Sigmoid colon (tissue), 7 donors: ENCODE results near the gene RNASE7. TPM values are rescaled to one million over a fixed set of nuclear protein-coding genes. Genes with fewer than 3 reads are reported as not detected.
A peak's percentile ranks its signal among the peaks of the same experiment; 100 is the strongest.

Experiments
- DNase-seq: peaks from one replicate; pipeline ENCODE4 v3.0.0-alpha.2; 2019
- H3K27ac ChIP-seq, 4 donors: fragments of 200-600 bp; sonication (generic); one replicate each; pipeline ENCODE4 v1.5.1; 2016 to 2019; ENCODE audit warnings: mild to moderate bottlenecking in 1 of 4
- H3K27me3 ChIP-seq, 3 donors: fragments of 200-600 bp; sonication (generic); one replicate each; pipeline ENCODE4 v1.5.1; 2019; ENCODE audit warnings: mild to moderate bottlenecking in 1 of 3
- H3K36me3 ChIP-seq, 4 donors: fragments of 200-600 bp; sonication (generic); one replicate each; pipeline ENCODE4 v1.5.1; 2016 to 2019
- H3K4me1 ChIP-seq, 4 donors: fragments of 200-600 bp; sonication (generic); one replicate each; pipeline ENCODE4 v1.5.1; 2017 to 2019
- H3K4me3 ChIP-seq, 4 donors: fragments of 200-600 bp; sonication (generic); one replicate each; pipeline ENCODE4 v1.5.1; 2017 to 2019; ENCODE audit warnings: mild to moderate bottlenecking in 2 of 4, moderate library complexity in 1 of 4
- H3K9me3 ChIP-seq, 4 donors: fragments of 200-600 bp in 3 of 4; sonication (generic) in 3 of 4; one replicate each; pipeline versions ENCODE4 v1.5.1 to v1.6.1; 2013 to 2019
- EP300 ChIP-seq, 4 donors: sonication (generic); formaldehyde crosslinking; IDR thresholded peaks; one replicate each; pipeline ENCODE4 v1.6.1; 2017; ENCODE audit warnings: antibody characterized with exemption in 4 of 4
- POLR2A ChIP-seq, 2 donors: fragments of 450-650 bp; IDR thresholded peaks; one replicate each; pipeline ENCODE4 v1.6.1; 2016; ENCODE audit warnings: antibody characterized with exemption in 2 of 2, mild to moderate bottlenecking in 2 of 2, moderate library complexity in 2 of 2
- POLR2AphosphoS5 ChIP-seq, 4 donors: sonication (generic); formaldehyde crosslinking; IDR thresholded peaks; one replicate each; pipeline ENCODE4 v1.6.1; 2017; ENCODE audit warnings: antibody characterized with exemption in 4 of 4
- WGBS, 2 donors: extraction: QIAGEN DNeasy Blood & Tissue Kit; methylation state at CpG; one replicate each; pipeline ENCODE4 v1.1.7; 2013; 5-methylcytosine and 5-hydroxymethylcytosine counted together
- intact Hi-C: fragments of 100-400 bp; cut with DNase I; formaldehyde crosslinking; loops from one replicate; pipeline ENCODE4 v1.15.1; 2023
- polyA plus RNA-seq, 3 donors: library from polyadenylated mRNA; stranded (reverse); fragments of 200-250 nt; gene quantifications; one replicate each; pipeline ENCODE4 v1.2.3, GENCODE V29; 2013
- total RNA-seq, 4 donors: library from RNA; depleted of rRNA; stranded (reverse); fragments of >200 nt; gene quantifications; one replicate each; pipeline ENCODE4 v1.1.0, GENCODE V29; 2016
- TF ChIP-seq, protein P1 (sequence below), 4 experiments: fragments of 450-650 bp in 3 of 4; fragments of 200-600 bp in 1 of 4; IDR thresholded peaks; one replicate each; pipeline ENCODE4 v1.5.1; 2016 to 2019; ENCODE audit warnings: antibody characterized with exemption in 4 of 4, mild to moderate bottlenecking in 3 of 4, moderate library complexity in 2 of 4
- donor health status: healthy with polysubstance abuse.
- donor health status: Bipolar disorder and iron deficiency.
- donor health status: healthy.

Gene RNASE7
- total and polyA plus RNA-seq, 7 donors: 0.10 TPM; not detected in 6

DNA sequence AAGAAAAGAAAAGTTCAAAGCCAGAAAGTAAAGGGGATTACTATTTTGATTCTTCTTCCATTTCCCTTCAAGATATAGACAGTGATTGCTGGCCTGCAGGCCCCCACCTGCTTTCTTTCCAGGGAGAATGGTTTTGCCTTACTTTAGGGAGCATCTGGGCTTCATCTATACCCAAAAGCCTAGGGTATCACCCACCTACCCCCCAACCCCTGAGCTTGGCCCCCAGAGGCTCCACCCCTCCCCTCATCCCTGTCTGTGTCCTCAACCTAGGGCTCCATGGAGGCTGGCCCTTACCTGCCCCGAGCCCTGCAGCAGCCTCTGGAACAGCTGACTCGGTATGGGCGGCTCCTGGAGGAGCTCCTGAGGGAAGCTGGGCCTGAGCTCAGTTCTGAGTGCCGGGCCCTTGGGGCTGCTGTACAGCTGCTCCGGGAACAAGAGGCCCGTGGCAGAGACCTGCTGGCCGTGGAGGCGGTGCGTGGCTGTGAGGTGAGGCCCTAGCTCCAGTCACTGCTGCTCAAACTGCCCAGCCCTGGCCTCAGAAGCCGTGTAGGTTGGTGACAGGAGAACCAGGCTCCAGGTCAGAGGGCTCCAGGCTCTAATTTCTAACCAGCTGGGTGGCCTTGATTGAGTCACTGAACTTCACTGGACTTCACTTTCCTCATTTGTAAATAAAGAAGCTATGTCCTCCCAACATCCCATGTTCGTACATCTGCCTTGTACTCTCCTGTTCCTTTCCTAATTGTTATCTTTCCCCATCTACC lies 41.6 kb downstream of the RNASE7 start:
- no peak for DNase-seq
- Histone ChIP-seq H3K27ac (peak overlapping the region in 1 of 4 donors; percentile 66), H3K36me3 (peaks cover 22 to 91% (median 44%) of the 10 kb centered on the region in 4 donors), H3K9me3 (no peaks in the 10 kb centered on the region), H3K4me3 (no peak overlapping the region), H3K27me3 (no peaks in the 10 kb centered on the region), H3K4me1 (peaks cover 0 to 24% (median 21%) of the 10 kb centered on the region in 4 donors)
- TF ChIP-seq EP300 (IDR thresholded peaks at IDR 0.05) (no peak), POLR2A (IDR thresholded peaks at IDR 0.05) (no peak), POLR2AphosphoS5 (IDR thresholded peaks at IDR 0.05) (no peak)
- TF ChIP-seq, protein P1, sequence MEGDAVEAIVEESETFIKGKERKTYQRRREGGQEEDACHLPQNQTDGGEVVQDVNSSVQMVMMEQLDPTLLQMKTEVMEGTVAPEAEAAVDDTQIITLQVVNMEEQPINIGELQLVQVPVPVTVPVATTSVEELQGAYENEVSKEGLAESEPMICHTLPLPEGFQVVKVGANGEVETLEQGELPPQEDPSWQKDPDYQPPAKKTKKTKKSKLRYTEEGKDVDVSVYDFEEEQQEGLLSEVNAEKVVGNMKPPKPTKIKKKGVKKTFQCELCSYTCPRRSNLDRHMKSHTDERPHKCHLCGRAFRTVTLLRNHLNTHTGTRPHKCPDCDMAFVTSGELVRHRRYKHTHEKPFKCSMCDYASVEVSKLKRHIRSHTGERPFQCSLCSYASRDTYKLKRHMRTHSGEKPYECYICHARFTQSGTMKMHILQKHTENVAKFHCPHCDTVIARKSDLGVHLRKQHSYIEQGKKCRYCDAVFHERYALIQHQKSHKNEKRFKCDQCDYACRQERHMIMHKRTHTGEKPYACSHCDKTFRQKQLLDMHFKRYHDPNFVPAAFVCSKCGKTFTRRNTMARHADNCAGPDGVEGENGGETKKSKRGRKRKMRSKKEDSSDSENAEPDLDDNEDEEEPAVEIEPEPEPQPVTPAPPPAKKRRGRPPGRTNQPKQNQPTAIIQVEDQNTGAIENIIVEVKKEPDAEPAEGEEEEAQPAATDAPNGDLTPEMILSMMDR (IDR thresholded peaks at IDR 0.05): no peak
- 86 to 89% methylated on average over 11 of the region's 11 CpGs for WGBS, 2 donors
- intact Hi-C loops: no loop called here

GRCh38 chr14:21084396-21084795 lies 42.2 kb downstream of the RNASE7 start:
- 70 to 85% methylated on average over 2 of the region's 2 CpGs for WGBS, 2 donors
- no peaks in the 10 kb centered on the region for H3K27me3 ChIP-seq
- H3K27ac ChIP-seq: peak overlapping the region in 3 of 4 donors; percentile 41 to 66 (median 53)
- peaks cover 16 to 91% (median 39%) of the 10 kb centered on the region in 4 donors for H3K36me3 ChIP-seq
- DNase-seq: no peak
- H3K9me3 ChIP-seq: no peaks in the 10 kb centered on the region
- no peak overlapping the region for H3K4me3 ChIP-seq
- peaks cover 0 to 24% (median 21%) of the 10 kb centered on the region in 4 donors for H3K4me1 ChIP-seq
- intact Hi-C loops: no loop called here
- no peak for TF ChIP-seq POLR2A (IDR thresholded peaks at IDR 0.05)
- TF ChIP-seq, protein P1 (IDR thresholded peaks at IDR 0.05): no peak
- TF ChIP-seq EP300 (IDR thresholded peaks at IDR 0.05): no peak
- no peak for TF ChIP-seq POLR2AphosphoS5 (IDR thresholded peaks at IDR 0.05)

DNA sequence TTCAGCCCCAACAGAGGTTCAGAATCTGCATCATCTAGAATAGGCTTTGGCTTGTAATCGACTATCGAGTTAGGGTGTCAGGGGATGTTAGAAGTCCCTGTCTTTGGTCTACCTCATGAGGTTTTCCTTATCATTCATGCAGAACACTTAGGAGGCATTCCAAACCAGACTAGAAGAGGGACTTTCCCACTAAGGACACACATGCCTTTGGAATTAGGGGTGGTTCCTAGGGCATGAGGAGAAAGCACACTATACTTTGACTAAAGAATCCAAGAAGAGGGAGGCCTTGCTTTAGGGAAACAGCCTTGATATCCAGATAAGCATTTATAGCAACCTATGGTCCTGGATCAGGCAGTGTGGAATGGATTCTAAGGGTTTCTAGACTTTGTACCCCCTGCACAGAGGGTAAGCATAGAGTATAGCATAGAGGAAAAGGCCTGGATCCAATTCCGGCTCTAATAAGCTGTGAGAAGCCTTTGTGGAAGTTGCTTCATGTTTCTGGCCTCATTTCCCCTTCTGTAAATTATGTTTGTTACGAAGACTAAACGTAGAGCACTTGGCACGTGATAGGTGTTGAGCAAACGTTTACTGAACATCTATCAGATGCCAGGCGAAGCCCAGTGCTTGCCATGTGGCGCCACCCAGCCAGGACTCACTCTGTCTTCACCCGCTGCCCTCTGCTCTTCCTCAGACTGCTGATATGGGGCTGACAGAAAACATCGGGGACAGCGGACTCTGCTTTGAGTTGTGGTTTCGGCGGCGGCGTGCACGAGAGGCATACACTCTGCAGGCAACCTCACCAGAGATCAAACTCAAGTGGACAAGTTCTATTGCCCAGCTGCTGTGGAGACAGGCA lies 43.1 kb downstream of the RNASE7 start:
- peaks cover 0 to 24% (median 21%) of the 10 kb centered on the region in 4 donors for H3K4me1 ChIP-seq
- H3K4me3 ChIP-seq: no peak overlapping the region
- no peaks in the 10 kb centered on the region for H3K9me3 ChIP-seq
- peaks cover 15 to 91% (median 32%) of the 10 kb centered on the region in 4 donors for H3K36me3 ChIP-seq
- H3K27ac ChIP-seq: peak overlapping the region; percentile 29 to 66 (median 47)
- no peaks in the 10 kb centered on the region for H3K27me3 ChIP-seq
- peak; percentile 84 for DNase-seq
- TF ChIP-seq EP300 (IDR thresholded peaks at IDR 0.05) (peak in 1 of 4 donors; percentile 36), POLR2A (IDR thresholded peaks at IDR 0.05) (no peak), POLR2AphosphoS5 (IDR thresholded peaks at IDR 0.05) (peak in 3 of 4 donors; percentile 24 to 51 (median 44))
- WGBS, 2 donors: 74 to 82% methylated on average over 17 of the region's 17 CpGs
- intact Hi-C loops: no loop called here

DNA sequence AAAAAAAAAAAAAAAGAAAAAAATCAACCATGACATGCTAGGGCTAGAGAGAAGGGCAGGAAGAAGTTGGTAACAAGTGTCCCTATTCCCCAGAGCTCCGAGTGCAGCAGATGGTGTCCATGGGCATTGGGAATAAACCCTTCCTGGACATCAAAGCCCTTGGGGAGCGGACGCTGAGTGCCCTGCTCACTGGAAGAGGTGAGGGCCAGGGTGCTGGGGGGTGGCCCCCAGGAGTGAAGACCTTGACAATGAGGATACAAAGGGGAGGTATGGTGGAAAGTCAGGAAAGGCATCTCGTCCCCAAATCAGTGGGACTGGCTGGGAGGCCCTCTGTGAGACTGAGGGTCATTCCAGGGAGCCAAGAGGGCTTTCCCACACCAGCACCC lies 44.7 kb downstream of the RNASE7 start:
- Histone ChIP-seq H3K36me3 (peaks cover 8 to 91% (median 33%) of the 10 kb centered on the region in 4 donors), H3K4me1 (peaks cover 0 to 26% (median 22%) of the 10 kb centered on the region in 4 donors), H3K4me3 (no peak overlapping the region), H3K27me3 (no peaks in the 10 kb centered on the region), H3K9me3 (no peaks in the 10 kb centered on the region), H3K27ac (peak overlapping the region in 3 of 4 donors; percentile 19 to 33 (median 26))
- TF ChIP-seq POLR2AphosphoS5 (IDR thresholded peaks at IDR 0.05): peak in 1 of 4 donors; percentile 7
- no peak for TF ChIP-seq POLR2A (IDR thresholded peaks at IDR 0.05)
- intact Hi-C loops: no loop called here
- no peak for DNase-seq
- 89 to 91% methylated on average over 4 of the region's 4 CpGs for WGBS, 2 donors

GRCh38 chr14:21087294-21088091 lies 45.3 kb downstream of the RNASE7 start:
- intact Hi-C loops: no loop called here
- Histone ChIP-seq H3K27ac (peak overlapping the region in 3 of 4 donors; percentile 19 to 33 (median 26)), H3K27me3 (no peaks in the 10 kb centered on the region), H3K4me3 (no peak overlapping the region), H3K4me1 (peaks cover 0 to 32% (median 28%) of the 10 kb centered on the region in 4 donors), H3K36me3 (peaks cover 3 to 90% (median 32%) of the 10 kb centered on the region in 4 donors), H3K9me3 (no peaks in the 10 kb centered on the region)
- TF ChIP-seq EP300 (IDR thresholded peaks at IDR 0.05): no peak
- TF ChIP-seq, protein P1 (IDR thresholded peaks at IDR 0.05): no peak
- TF ChIP-seq POLR2AphosphoS5 (IDR thresholded peaks at IDR 0.05): peak in 1 of 4 donors; percentile 28
- DNase-seq: no peak
- 52 to 61% methylated on average over 19 of the region's 19 CpGs for WGBS, 2 donors
